ENCODE results near the gene MLNR. TPM values are rescaled to one million over a fixed set of nuclear protein-coding genes. Genes with fewer than 3 reads are reported as not detected.
A peak's percentile ranks its signal among the peaks of the same experiment; 100 is the strongest.

The MLNR gene
- total RNA-seq, 4 donors from 2014 or later, result not detected

- Histone ChIP-seq H3K4me3 (no peak overlapping the region), H3K4me1 (peaks cover 0 to 33% (median 5%) of the 10 kb centered on the region in 4 donors), H3K27ac (no peak overlapping the region), H3K27me3 (peaks cover 31% of the 10 kb centered on the region), H3K9me3 (no peaks in the 10 kb centered on the region), H3K36me3 (no peaks in the 10 kb centered on the region)
- intact Hi-C loops (cut with DNase I; ENCODE audit: low total_unique reads) (no loop called here), in situ Hi-C loops (cut with MboI; ENCODE audit: low pct_ligation_motif_present in 1 of 4, low pct_unique_long_range_greater_than_20kb in 1 of 4, low sequenced_read_pairs in 3 of 4) (no loop called here)
- WGBS, 2 donors (ENCODE audit: low coverage in 1 of 2), result 38% methylated on average over 6 of the region's 6 CpGs; no CpG with 5 or more reads in 1 of the 2 donors
- peak; percentile 45 for DNase-seq
- peak in 1 of 5 experiments; percentile 19 for TF ChIP-seq CTCF (IDR thresholded peaks at IDR 0.05)
- TF ChIP-seq POLR2A (IDR thresholded peaks at IDR 0.05), result no peak
- no peak for TF ChIP-seq POLR2AphosphoS5 (IDR thresholded peaks at IDR 0.05)
These were observed 5.2 kb upstream of the MLNR start for GRCh38 chr13:49214917-49215376.

- Histone ChIP-seq H3K27ac (no peak overlapping the region), H3K4me1 (peaks cover 6 to 41% (median 9%) of the 10 kb centered on the region in 4 donors), H3K9me3 (no peaks in the 10 kb centered on the region), H3K27me3 (peaks cover 45% of the 10 kb centered on the region), H3K4me3 (no peak overlapping the region), H3K36me3 (no peaks in the 10 kb centered on the region)
- no peak for DNase-seq
- in situ Hi-C loops (cut with MboI; ENCODE audit: low pct_ligation_motif_present in 1 of 4, low pct_unique_long_range_greater_than_20kb in 1 of 4, low sequenced_read_pairs in 3 of 4) (no loop called here), intact Hi-C loops (cut with DNase I; ENCODE audit: low total_unique reads) (no loop called here)
- no peak for TF ChIP-seq POLR2AphosphoS5 (IDR thresholded peaks at IDR 0.05)
- no peak for TF ChIP-seq CTCF (IDR thresholded peaks at IDR 0.05)
- no peak for TF ChIP-seq EP300 (IDR thresholded peaks at IDR 0.05; ENCODE audit: low read depth)
- no peak for TF ChIP-seq POLR2A (IDR thresholded peaks at IDR 0.05)
- WGBS, 2 donors (ENCODE audit: low coverage in 1 of 2), result 82% methylated on average over 6 of the region's 6 CpGs; no CpG with 5 or more reads in 1 of the 2 donors
These were observed 3.8 kb upstream of the MLNR start for GRCh38 chr13:49216334-49216733.

- H3K36me3 ChIP-seq, result no peaks in the 10 kb centered on the region
- H3K27me3 ChIP-seq, result peaks cover 62% of the 10 kb centered on the region
- H3K27ac ChIP-seq, result no peak overlapping the region
- TF ChIP-seq POLR2AphosphoS5 (IDR thresholded peaks at IDR 0.05), result no peak
- TF ChIP-seq EP300 (IDR thresholded peaks at IDR 0.05; ENCODE audit: low read depth), result no peak
- no peak for TF ChIP-seq POLR2A (IDR thresholded peaks at IDR 0.05)
- TF ChIP-seq CTCF (IDR thresholded peaks at IDR 0.05), result no peak
- in situ Hi-C loops (cut with MboI; ENCODE audit: low pct_ligation_motif_present in 1 of 4, low pct_unique_long_range_greater_than_20kb in 1 of 4, low sequenced_read_pairs in 3 of 4) (no loop called here), intact Hi-C loops (cut with DNase I; ENCODE audit: low total_unique reads) (no loop called here)
- H3K9me3 ChIP-seq, result no peaks in the 10 kb centered on the region
- peaks cover 6 to 41% (median 9%) of the 10 kb centered on the region in 4 donors for H3K4me1 ChIP-seq
- 59 to 67% methylated on average over 12 to 17 of the region's 17 CpGs for WGBS, 2 donors (ENCODE audit: low coverage in 1 of 2)
- no peak for DNase-seq
- no peak overlapping the region for H3K4me3 ChIP-seq
These were observed 2.1 kb upstream of the MLNR start for GRCh38 chr13:49217962-49218492.

- intact Hi-C loops (cut with DNase I; ENCODE audit: low total_unique reads) (no loop called here), in situ Hi-C loops (cut with MboI; ENCODE audit: low pct_ligation_motif_present in 1 of 4, low pct_unique_long_range_greater_than_20kb in 1 of 4, low sequenced_read_pairs in 3 of 4) (no loop called here)
- no peak overlapping the region for H3K4me3 ChIP-seq
- WGBS, 2 donors (ENCODE audit: low coverage in 1 of 2), result 33 to 50% methylated on average over 11 to 25 of the region's 25 CpGs
- no peak for DNase-seq
- peaks cover 66% of the 10 kb centered on the region for H3K27me3 ChIP-seq
- TF ChIP-seq POLR2A (IDR thresholded peaks at IDR 0.05) (no peak), CTCF (IDR thresholded peaks at IDR 0.05) (no peak), EP300 (IDR thresholded peaks at IDR 0.05; ENCODE audit: low read depth) (no peak), POLR2AphosphoS5 (IDR thresholded peaks at IDR 0.05) (no peak)
- no peaks in the 10 kb centered on the region for H3K36me3 ChIP-seq
- peaks cover 6 to 41% (median 9%) of the 10 kb centered on the region in 4 donors for H3K4me1 ChIP-seq
- no peaks in the 10 kb centered on the region for H3K9me3 ChIP-seq
- no peak overlapping the region for H3K27ac ChIP-seq
These were observed 1.6 kb upstream of the MLNR start for GRCh38 chr13:49218493-49219051.

All from transverse colon (tissue), 4 donors.